ENCODE data around the gene GRK7. TPM values are rescaled to one million over a fixed set of nuclear protein-coding genes. Genes with fewer than 3 reads are reported as not detected.

The GRK7 gene
- total RNA-seq, 1 experiment from 2014 or later = not detected

GRCh38 chr3:141723255-141723654 is 40.0 kb upstream of the GRK7 start:
- DNase-seq = no peak
- CTCF ChIA-PET = interaction anchor here (0.6 kb wide), 1 partner anchor 204 kb away, joined by 4 read pairs; no protein-coding TSS in a partner anchor

DNA sequence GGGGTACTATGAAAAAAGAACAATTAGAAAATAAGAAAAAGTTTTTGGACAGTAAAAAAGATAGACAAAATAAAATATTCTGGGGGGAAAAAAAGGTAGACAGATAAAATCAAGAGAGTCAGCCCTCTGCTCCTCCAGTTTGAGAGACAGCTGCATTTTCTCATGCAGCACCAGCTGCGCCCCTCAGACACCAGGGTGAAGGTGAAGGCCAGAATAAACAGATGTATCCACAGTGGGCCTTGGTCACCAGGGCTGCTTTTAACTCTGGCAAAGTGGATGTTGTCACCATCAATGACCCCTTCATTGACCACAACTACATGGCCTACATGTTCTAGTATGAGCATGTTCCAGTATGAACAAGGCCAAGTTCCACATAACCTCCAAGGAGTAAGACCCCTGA is 39.0 kb upstream of the GRK7 start:
- CTCF ChIA-PET = interaction anchor here (1.0 to 1.5 kb wide), 3 partner anchors 11 to 117 kb away, joined by 3 to 5 read pairs (median 4); no protein-coding TSS in a partner anchor
- H3K4me3 Mint-ChIP-seq (ENCODE audit: low read depth, unreplicated experiment) = no peak overlapping the region
- peaks cover 11% of the 10 kb centered on the region for H3K27me3 Mint-ChIP-seq (ENCODE audit: unreplicated experiment)
- no peak for TF ChIP-seq CTCF (IDR thresholded peaks at IDR 0.05; ENCODE audit: unreplicated experiment)
- no peak for DNase-seq
- H3K4me1 Mint-ChIP-seq (ENCODE audit: low read depth, unreplicated experiment) = no peaks in the 10 kb centered on the region
- H3K36me3 Mint-ChIP-seq (ENCODE audit: insufficient read depth, unreplicated experiment) = no peaks in the 10 kb centered on the region
- no peak overlapping the region for H3K27ac Mint-ChIP-seq (ENCODE audit: unreplicated experiment)
- intact Hi-C loops (cut with micrococcal nuclease; ENCODE audit: unreplicated experiment) = no loop called here
- no peaks in the 10 kb centered on the region for H3K9me3 Mint-ChIP-seq (ENCODE audit: low read depth, unreplicated experiment)
- no TSS peak for BruUV-seq (replicated peaks)

More at GRCh38 chr3:141723255-141723654, 40.0 kb upstream of the GRK7 start:
- peaks cover 11% of the 10 kb centered on the region for H3K27me3 Mint-ChIP-seq (ENCODE audit: unreplicated experiment)
- TF ChIP-seq CTCF (IDR thresholded peaks at IDR 0.05; ENCODE audit: unreplicated experiment) = no peak
- no peak overlapping the region for H3K27ac Mint-ChIP-seq (ENCODE audit: unreplicated experiment)
- H3K9me3 Mint-ChIP-seq (ENCODE audit: low read depth, unreplicated experiment) = no peaks in the 10 kb centered on the region
- no TSS peak for BruUV-seq (replicated peaks)
- no peaks in the 10 kb centered on the region for H3K4me1 Mint-ChIP-seq (ENCODE audit: low read depth, unreplicated experiment)
- intact Hi-C loops (cut with micrococcal nuclease; ENCODE audit: unreplicated experiment) = no loop called here
- no peak overlapping the region for H3K4me3 Mint-ChIP-seq (ENCODE audit: low read depth, unreplicated experiment)
- no peaks in the 10 kb centered on the region for H3K36me3 Mint-ChIP-seq (ENCODE audit: insufficient read depth, unreplicated experiment)

DNA sequence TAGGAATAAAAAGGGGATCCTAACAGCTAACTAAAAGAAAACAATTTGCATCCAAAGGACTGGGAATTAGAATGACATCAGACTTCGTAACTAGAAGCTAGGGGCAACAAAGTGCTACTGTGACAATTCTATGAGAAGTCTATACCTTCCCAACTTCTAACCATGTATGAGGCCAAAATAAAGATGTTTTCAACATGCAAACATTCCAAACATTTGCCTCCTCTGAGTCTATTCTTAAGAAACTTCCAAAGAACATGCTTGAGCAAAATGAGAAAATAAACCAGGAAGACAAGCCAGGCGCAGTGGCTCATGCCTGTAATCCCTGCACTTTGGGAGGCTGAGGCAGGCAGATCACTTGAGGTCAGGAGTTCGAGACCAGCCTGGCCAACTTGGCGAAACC is 38.2 kb upstream of the GRK7 start:
- CTCF ChIA-PET = interaction anchor here (1.0 to 1.5 kb wide), 3 partner anchors 12 to 116 kb away, joined by 3 to 5 read pairs (median 4); no protein-coding TSS in a partner anchor
- Mint-ChIP-seq H3K36me3 (ENCODE audit: insufficient read depth, unreplicated experiment) (no peaks in the 10 kb centered on the region), H3K9me3 (ENCODE audit: low read depth, unreplicated experiment) (no peaks in the 10 kb centered on the region), H3K4me3 (ENCODE audit: low read depth, unreplicated experiment) (no peak overlapping the region), H3K4me1 (ENCODE audit: low read depth, unreplicated experiment) (no peaks in the 10 kb centered on the region), H3K27ac (ENCODE audit: unreplicated experiment) (no peak overlapping the region), H3K27me3 (ENCODE audit: unreplicated experiment) (peaks cover 11% of the 10 kb centered on the region)
- no peak for TF ChIP-seq CTCF (IDR thresholded peaks at IDR 0.05; ENCODE audit: unreplicated experiment)
- intact Hi-C loops (cut with micrococcal nuclease; ENCODE audit: unreplicated experiment) = no loop called here
- no peak for DNase-seq
- BruUV-seq (replicated peaks) = no TSS peak

GRCh38 chr3:141726483-141726882 is 36.7 kb upstream of the GRK7 start:
- no TSS peak for BruUV-seq (replicated peaks)
- peaks cover 11% of the 10 kb centered on the region for H3K27me3 Mint-ChIP-seq (ENCODE audit: unreplicated experiment)
- no peak overlapping the region for H3K4me3 Mint-ChIP-seq (ENCODE audit: low read depth, unreplicated experiment)
- no peak for DNase-seq
- H3K9me3 Mint-ChIP-seq (ENCODE audit: low read depth, unreplicated experiment) = no peaks in the 10 kb centered on the region
- H3K36me3 Mint-ChIP-seq (ENCODE audit: insufficient read depth, unreplicated experiment) = no peaks in the 10 kb centered on the region
- H3K4me1 Mint-ChIP-seq (ENCODE audit: low read depth, unreplicated experiment) = no peaks in the 10 kb centered on the region
- H3K27ac Mint-ChIP-seq (ENCODE audit: unreplicated experiment) = no peak overlapping the region
- intact Hi-C loops (cut with micrococcal nuclease; ENCODE audit: unreplicated experiment) = no loop called here
- CTCF ChIA-PET = no interaction called here
- no peak for TF ChIP-seq CTCF (IDR thresholded peaks at IDR 0.05; ENCODE audit: unreplicated experiment)

Measured in Calu3 (cell line).